ENCODE results near the gene RCOR1.

- TF ChIP-seq HMGXB4 (CRISPR knock-in tag; IDR thresholded peaks at IDR 0.05) (no peak), CTCF (IDR thresholded peaks at IDR 0.05) (no peak), PRDM15 (CRISPR knock-in tag; IDR thresholded peaks at IDR 0.05) (no peak), GABPB1 (CRISPR knock-in tag; IDR thresholded peaks at IDR 0.05) (no peak), MLX (CRISPR knock-in tag; IDR thresholded peaks at IDR 0.05) (no peak), FOXK1 (CRISPR knock-in tag; IDR thresholded peaks at IDR 0.05) (no peak), ATF1 (CRISPR knock-in tag; IDR thresholded peaks at IDR 0.05) (no peak)
Observed at GRCh38 chr14:102665621-102666020, 73.2 kb downstream of the RCOR1 start.
